Mesodermal cell (in vitro differentiated cells): ENCODE results near the gene SENP7.
A peak's percentile ranks its signal among the peaks of the same experiment; 100 is the strongest.

Source experiments
- H3K27ac ChIP-seq: 2 replicates; pipeline ENCODE4 v1.7.0; 2013; ENCODE audit warnings: mild to moderate bottlenecking, low read depth, low read length, moderate library complexity; ENCODE audit not compliant: severe bottlenecking
- H3K36me3 ChIP-seq: 2 replicates; pipeline ENCODE4 v1.7.1; 2013; ENCODE audit warnings: mild to moderate bottlenecking, low read length, moderate library complexity; ENCODE audit not compliant: control insufficient read depth, insufficient read depth
- H3K4me1 ChIP-seq: one replicate; pipeline ENCODE4 v1.7.1; 2013; ENCODE audit warnings: mild to moderate bottlenecking, low read length; ENCODE audit not compliant: insufficient read depth, control insufficient read depth, poor library complexity, severe bottlenecking
- H3K4me3 ChIP-seq: 2 replicates; pipeline ENCODE4 v1.7.0; 2013; ENCODE audit warnings: low read length, control low read depth, mild to moderate bottlenecking; ENCODE audit not compliant: insufficient read depth, poor library complexity, severe bottlenecking; ENCODE audit errors: extremely low read depth
- H3K9me3 ChIP-seq: 2 replicates; pipeline ENCODE4 v1.7.1; 2013; ENCODE audit warnings: mild to moderate bottlenecking, low read length, moderate library complexity; ENCODE audit not compliant: control insufficient read depth
- WGBS, 2 experiments: methylation state at CpG; one replicate each; pipeline ENCODE4 v1.1.5; 2013; ENCODE audit warnings: missing lambda C conversion rate in 2 of 2; ENCODE audit not compliant: insufficient coverage in 2 of 2; 5-methylcytosine and 5-hydroxymethylcytosine counted together

SENP7 gene

DNA sequence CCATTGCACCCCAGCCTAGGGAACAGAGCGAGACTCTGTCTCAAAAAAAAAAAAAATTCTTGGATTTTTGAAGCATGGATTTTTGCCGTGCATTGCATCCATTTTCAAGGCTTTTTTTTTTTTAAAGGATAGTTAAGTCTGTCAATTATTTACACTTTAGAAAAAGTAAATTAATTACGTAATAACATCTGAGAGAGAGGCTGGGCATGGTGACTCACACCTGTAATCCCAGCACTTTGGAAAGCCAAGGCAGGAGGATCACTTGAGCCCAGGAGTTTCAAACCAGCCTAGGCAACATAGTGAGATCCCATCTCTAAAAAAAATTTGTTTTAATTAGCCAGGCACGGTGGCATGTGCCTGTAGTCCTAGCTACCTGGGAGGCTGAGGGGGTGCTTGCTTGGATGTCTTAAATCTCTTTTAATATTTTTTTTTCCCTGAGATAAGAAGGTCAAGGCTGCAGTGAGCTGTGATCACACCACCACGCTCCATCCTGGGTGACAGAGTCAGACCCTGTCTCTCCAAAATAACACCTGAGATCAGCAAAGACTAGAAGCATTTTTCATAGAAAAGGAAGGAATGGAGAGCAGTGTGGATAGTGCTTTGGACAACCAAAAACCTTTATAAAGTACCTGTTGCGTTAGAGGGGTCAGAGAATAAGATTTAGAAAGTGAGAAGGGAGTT lies 6.8 kb upstream of the SENP7 start:
- WGBS, 2 experiments = 84 to 100% methylated on average over 1 to 3 of the region's 6 CpGs
- Histone ChIP-seq H3K4me3 (no peak overlapping the region), H3K36me3 (no peaks in the 10 kb centered on the region), H3K4me1 (peaks cover 10% of the 10 kb centered on the region), H3K27ac (no peak overlapping the region), H3K9me3 (peaks cover 2% of the 10 kb centered on the region)

DNA sequence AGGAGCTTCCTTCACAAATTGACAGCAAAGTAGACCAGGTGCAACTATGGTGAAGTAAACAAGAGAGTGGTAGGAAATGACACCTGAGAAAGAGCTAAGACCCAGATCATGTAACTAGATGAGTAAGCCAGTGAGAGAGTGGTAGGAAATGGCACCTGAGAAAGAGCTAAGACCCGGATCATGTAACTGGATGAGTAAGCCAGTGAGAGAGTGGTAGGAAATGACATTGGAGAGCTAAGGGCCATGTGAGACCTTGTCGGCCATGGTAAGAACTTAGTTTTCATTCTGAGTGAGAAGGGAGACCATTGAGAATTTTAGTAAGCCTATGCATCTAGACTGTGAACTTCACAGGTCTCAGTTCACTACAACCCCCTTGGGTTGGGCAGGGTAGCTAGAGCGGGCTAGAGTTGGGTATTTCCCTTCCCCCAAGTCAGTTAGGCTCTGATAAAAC lies 5.4 kb upstream of the SENP7 start:
- WGBS, 2 experiments = 85 to 100% methylated on average over 2 of the region's 3 CpGs
- Histone ChIP-seq H3K27ac (no peak overlapping the region), H3K4me3 (no peak overlapping the region), H3K4me1 (peaks cover 10% of the 10 kb centered on the region), H3K9me3 (peaks cover 6% of the 10 kb centered on the region), H3K36me3 (no peaks in the 10 kb centered on the region)

GRCh38 chr3:101513419-101513986 lies 491 bp upstream of the SENP7 start:
- Histone ChIP-seq H3K9me3 (peaks cover 7% of the 10 kb centered on the region), H3K4me1 (peaks cover 16% of the 10 kb centered on the region), H3K36me3 (no peaks in the 10 kb centered on the region), H3K4me3 (peak overlapping the region; percentile 74), H3K27ac (peak overlapping the region; percentile 78)
- WGBS, 2 experiments = 55 to 62% methylated on average over 5 to 8 of the region's 12 CpGs

GRCh38 chr3:101512396-101512645 lies 691 bp downstream of the SENP7 start:
- peak overlapping the region; percentile 78 for H3K27ac ChIP-seq
- peaks cover 7% of the 10 kb centered on the region for H3K9me3 ChIP-seq
- WGBS, 2 experiments = 0 to 19% methylated on average over 4 to 7 of the region's 9 CpGs
- H3K36me3 ChIP-seq = peaks cover under 1% of the 10 kb centered on the region
- peak overlapping the region; percentile 74 for H3K4me3 ChIP-seq
- peaks cover 16% of the 10 kb centered on the region for H3K4me1 ChIP-seq

GRCh38 chr3:101509811-101510210 lies 3.2 kb downstream of the SENP7 start:
- Histone ChIP-seq H3K4me3 (no peak overlapping the region), H3K9me3 (peaks cover 7% of the 10 kb centered on the region), H3K4me1 (peaks cover 16% of the 10 kb centered on the region), H3K36me3 (peaks cover 9% of the 10 kb centered on the region), H3K27ac (peak overlapping the region; percentile 55)
- WGBS, 2 experiments = 86% methylated on average over 2 of the region's 3 CpGs; no CpG with 5 or more reads in 1 of the 2 experiments

DNA sequence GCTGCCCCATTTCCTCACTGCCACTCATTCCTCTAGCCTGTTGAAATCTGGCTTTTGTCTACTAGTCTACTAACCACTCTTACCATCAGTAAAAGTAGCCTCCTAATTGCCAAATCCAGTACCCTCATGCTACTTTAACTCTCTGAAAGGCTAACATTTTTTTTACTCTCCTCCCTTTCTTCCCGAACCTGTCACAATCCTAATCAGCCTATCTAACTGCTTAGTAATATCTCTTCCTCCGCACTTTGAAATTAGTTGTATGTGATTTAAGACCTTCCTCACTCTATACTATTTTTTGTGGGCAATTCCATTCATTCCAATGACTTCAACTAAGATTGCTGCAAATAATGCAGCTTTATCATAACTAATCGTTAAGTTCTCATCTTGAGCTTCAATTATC lies 3.7 kb downstream of the SENP7 start:
- WGBS, 2 experiments = 100% methylated on average over 1 of the region's 3 CpGs; no CpG with 5 or more reads in 1 of the 2 experiments
- H3K36me3 ChIP-seq = peaks cover 9% of the 10 kb centered on the region
- no peak overlapping the region for H3K4me3 ChIP-seq
- H3K27ac ChIP-seq = peak overlapping the region; percentile 55
- H3K4me1 ChIP-seq = peaks cover 16% of the 10 kb centered on the region
- H3K9me3 ChIP-seq = peaks cover 7% of the 10 kb centered on the region

DNA sequence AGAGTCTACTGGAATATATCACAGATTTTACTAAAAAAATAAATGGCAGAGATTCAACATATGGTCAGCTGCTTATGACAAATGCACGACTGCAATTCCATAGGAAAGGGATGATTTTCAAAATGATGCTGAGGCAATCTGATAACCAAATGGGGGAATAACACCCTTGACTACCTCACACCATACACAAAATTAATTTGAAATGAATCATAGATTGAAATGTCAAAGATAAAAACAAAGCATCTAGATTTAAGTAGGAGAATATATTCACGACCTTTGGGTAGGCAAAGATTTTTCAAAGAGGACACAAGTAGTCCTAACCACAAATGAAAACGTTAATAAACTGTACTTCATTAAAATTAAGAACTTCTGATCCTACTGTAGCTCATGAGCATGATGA lies 11.2 kb downstream of the SENP7 start:
- Histone ChIP-seq H3K9me3 (no peaks in the 10 kb centered on the region), H3K27ac (no peak overlapping the region), H3K36me3 (peaks cover 11% of the 10 kb centered on the region), H3K4me3 (no peak overlapping the region), H3K4me1 (no peaks in the 10 kb centered on the region)
- 92 to 100% methylated on average over 1 to 2 of the region's 3 CpGs for WGBS, 2 experiments

DNA sequence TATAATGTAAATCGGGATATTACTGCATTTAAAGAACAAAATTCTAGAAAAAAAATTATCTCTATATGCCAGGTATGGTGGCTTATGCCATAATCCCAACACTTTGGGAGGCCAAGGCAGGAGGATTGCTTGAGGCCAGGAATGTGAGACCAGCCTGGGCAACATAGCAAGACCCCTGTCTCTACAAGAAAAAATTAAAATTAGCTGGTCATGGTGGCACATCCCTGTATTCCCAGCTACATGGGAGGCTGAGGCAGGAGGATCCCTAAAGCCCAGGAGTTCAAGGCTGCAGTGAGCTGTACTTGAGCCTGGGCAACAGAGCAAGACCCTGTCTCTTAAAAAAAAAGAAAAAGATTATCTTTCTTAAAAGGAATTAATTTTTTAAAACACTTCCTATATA lies 12.8 kb downstream of the SENP7 start:
- Histone ChIP-seq H3K36me3 (peaks cover 7% of the 10 kb centered on the region), H3K9me3 (no peaks in the 10 kb centered on the region), H3K4me1 (no peaks in the 10 kb centered on the region), H3K27ac (no peak overlapping the region), H3K4me3 (no peak overlapping the region)
- no CpG with 5 or more reads among the region's 1 CpG for WGBS, 2 experiments

DNA sequence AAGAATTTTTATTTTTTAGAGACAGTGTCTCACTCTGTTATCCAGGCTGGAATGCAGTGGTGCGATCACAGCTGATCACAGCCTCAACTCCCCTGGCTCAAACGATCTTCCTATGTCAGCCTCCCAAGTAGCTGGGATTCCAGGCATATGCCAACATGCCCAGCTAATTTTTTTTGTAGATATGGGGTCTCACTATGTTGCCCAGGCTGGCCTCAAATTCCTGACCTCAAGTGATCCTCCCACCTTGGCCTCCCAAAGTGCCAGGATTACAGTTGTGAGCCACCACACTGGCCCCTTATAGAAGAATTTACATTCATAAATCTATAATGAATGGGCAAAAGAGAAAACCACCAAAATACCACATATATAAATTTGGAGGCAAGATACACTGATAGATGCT lies 15.2 kb downstream of the SENP7 start:
- WGBS, 2 experiments = 92% methylated on average over 2 of the region's 2 CpGs
- H3K4me1 ChIP-seq = no peaks in the 10 kb centered on the region

GRCh38 chr3:101495552-101495951 lies 17.5 kb downstream of the SENP7 start:
- H3K9me3 ChIP-seq = no peaks in the 10 kb centered on the region
- H3K36me3 ChIP-seq = peaks cover 24% of the 10 kb centered on the region
- no peak overlapping the region for H3K4me3 ChIP-seq
- H3K27ac ChIP-seq = no peak overlapping the region
- WGBS, 2 experiments = 50 to 80% methylated on average over 1 to 2 of the region's 4 CpGs
- no peaks in the 10 kb centered on the region for H3K4me1 ChIP-seq

More for the DNA sequence above, 15.2 kb downstream of the SENP7 start:
- Histone ChIP-seq H3K27ac (no peak overlapping the region), H3K4me3 (no peak overlapping the region), H3K9me3 (no peaks in the 10 kb centered on the region), H3K36me3 (peaks cover 11% of the 10 kb centered on the region)
